SK-N-MC (cell line): ENCODE results near the gene DAO.

Experiments used
- EZH2 ChIP-seq: fragments of 200-600 bp; sonication (generic); IDR thresholded peaks from one replicate; pipeline ENCODE4 v1.6.1; 2017; ENCODE audit warnings: antibody characterized with exemption
- FOXP2 ChIP-seq: optimal IDR thresholded peaks from 2 replicates; pipeline ENCODE3; 2011; ENCODE audit warnings: mild to moderate bottlenecking, moderate library complexity; ENCODE audit not compliant: insufficient read depth; ENCODE audit errors: extremely low read length, control extremely low read depth

DNA sequence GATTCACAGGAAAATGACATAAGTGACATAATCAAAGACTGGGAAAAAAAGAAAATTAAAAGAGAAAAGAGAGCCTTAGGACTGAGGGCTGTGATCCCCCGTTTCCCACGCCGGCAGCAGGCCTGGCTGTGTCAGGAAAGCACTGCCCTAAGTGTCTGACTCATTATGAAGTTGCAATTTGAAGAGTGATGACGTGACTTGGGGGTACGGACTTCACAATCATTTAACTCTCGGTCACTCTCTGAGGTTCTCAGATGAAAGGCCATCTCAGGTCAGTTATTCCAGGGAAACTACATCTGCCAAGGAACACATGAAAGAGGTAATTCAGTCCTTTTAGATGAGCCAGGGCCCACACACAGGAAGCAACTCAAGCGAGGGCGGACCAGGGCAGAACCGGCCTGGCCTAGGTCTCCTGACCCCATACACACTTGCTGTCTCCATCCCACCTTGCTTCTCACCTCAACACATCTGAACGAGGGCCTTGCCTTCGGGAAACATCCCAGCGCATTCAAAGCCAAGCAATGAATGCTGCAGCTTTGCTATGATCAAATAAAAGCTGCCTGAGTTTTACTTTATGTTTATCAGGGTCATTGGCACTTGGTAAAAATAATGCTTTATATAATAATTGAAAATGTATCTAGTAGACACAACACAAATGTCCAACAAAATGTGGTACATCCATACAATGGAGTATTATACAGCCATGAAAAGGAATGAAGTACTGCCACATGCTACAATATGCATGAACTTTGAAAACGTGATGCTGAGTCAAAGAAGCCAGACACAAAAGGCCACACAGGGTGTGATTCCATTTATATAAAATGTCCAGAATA is 25.2 kb upstream of the DAO start:
- TF ChIP-seq FOXP2 (no peak), EZH2 (no peak)
